Sciatic nerve (tissue), 2 donors: ENCODE results near the gene SLC39A11. TPM values are rescaled to one million over a fixed set of nuclear protein-coding genes. Genes with fewer than 3 reads are reported as not detected.
A peak's percentile ranks its signal among the peaks of the same experiment; 100 is the strongest.
"Not testable (repeated sequence)": the region's sequence is repeated elsewhere in the genome, so short reads cannot be mapped to it uniquely, and the experiment has no call there.

ENCODE experiments used
- ATAC-seq: fragments of 200-7000 bp; cut with Tn5 transposase; one replicate; pipeline ENCODE4 v1.9.1; 2020; ENCODE audit warnings: mild to moderate bottlenecking, moderate library complexity
- DNase-seq: peaks from one replicate; pipeline ENCODE4 v3.0.0-alpha.2; 2020; ENCODE audit warnings: low spot score
- intact Hi-C: fragments of 100-400 bp; cut with DNase I; formaldehyde crosslinking; loops from one replicate; pipeline ENCODE4 v1.14.2; 2022
- total RNA-seq: library from RNA; stranded (reverse); fragmentation: NEBNext Ultra II Directional; extraction: Animal tissue kit (Norgen Biotek cat#: 25700); gene quantifications from one replicate; pipeline ENCODE4 v1.2.1, GENCODE V29; 2021
- donor health status: DM: no; HTN: no; CAD: no.
- donor health status: DM: no; HTN: no; CAD: no.

The SLC39A11 gene
- total RNA-seq, 1 donor from 2014 or later, result 22.7 TPM

GRCh38 chr17:72708682-72709081 is 383.8 kb downstream of the SLC39A11 start:
- ATAC-seq, intact Hi-C loops, DNase-seq: not testable (repeated sequence)

- no peak for ATAC-seq
- intact Hi-C loops, result no loop called here
- no peak for DNase-seq
Measured at GRCh38 chr17:72707881-72708280, 384.6 kb downstream of the SLC39A11 start.

- intact Hi-C loops, result no loop called here
- DNase-seq, result no peak
- no peak for ATAC-seq
Measured at GRCh38 chr17:72706396-72706981, 386.0 kb downstream of the SLC39A11 start.

- intact Hi-C loops, result no loop called here
- ATAC-seq (no peak), DNase-seq (no peak)
Measured at GRCh38 chr17:72705905-72706395, 386.5 kb downstream of the SLC39A11 start.

- no peak for ATAC-seq
- DNase-seq, result no peak
- intact Hi-C loops, result no loop called here
Measured at GRCh38 chr17:72702998-72703397, 389.5 kb downstream of the SLC39A11 start.

GRCh38 chr17:72702136-72702735 is 390.3 kb downstream of the SLC39A11 start:
- DNase-seq, result no peak
- intact Hi-C loops, result no loop called here
- no peak for ATAC-seq

- intact Hi-C loops, result no loop called here
- ATAC-seq (no peak), DNase-seq (no peak)
Measured at GRCh38 chr17:72700226-72700625, 392.3 kb downstream of the SLC39A11 start.

GRCh38 chr17:72699545-72699944 is 392.9 kb downstream of the SLC39A11 start:
- intact Hi-C loops, result no loop called here
- peak; percentile 85 for ATAC-seq
- no peak for DNase-seq

GRCh38 chr17:72697602-72698146 is 394.8 kb downstream of the SLC39A11 start:
- intact Hi-C loops, result no loop called here
- ATAC-seq (peak; percentile 43), DNase-seq (no peak)

GRCh38 chr17:72696721-72697120 is 395.8 kb downstream of the SLC39A11 start:
- no peak for ATAC-seq
- intact Hi-C loops, result no loop called here
- DNase-seq, result no peak

- DNase-seq (no peak), ATAC-seq (no peak)
- intact Hi-C loops, result no loop called here
Measured at GRCh38 chr17:72696156-72696555, 396.3 kb downstream of the SLC39A11 start.

GRCh38 chr17:72693956-72694355 is 398.5 kb downstream of the SLC39A11 start:
- DNase-seq (no peak), ATAC-seq (no peak)
- intact Hi-C loops, result no loop called here

GRCh38 chr17:72693151-72693878 is 399.2 kb downstream of the SLC39A11 start:
- DNase-seq (no peak), ATAC-seq (no peak)
- intact Hi-C loops, result no loop called here

- DNase-seq (no peak), ATAC-seq (no peak)
- intact Hi-C loops, result no loop called here
Measured at GRCh38 chr17:72692676-72693075, 399.8 kb downstream of the SLC39A11 start.

GRCh38 chr17:72691586-72691985 is 400.9 kb downstream of the SLC39A11 start:
- intact Hi-C loops, result no loop called here
- ATAC-seq, result no peak
- DNase-seq, result no peak

- intact Hi-C loops, result no loop called here
- no peak for ATAC-seq
- no peak for DNase-seq
Measured at GRCh38 chr17:72691017-72691416, 401.5 kb downstream of the SLC39A11 start.

GRCh38 chr17:72687886-72688285 is 404.6 kb downstream of the SLC39A11 start:
- DNase-seq, result no peak
- intact Hi-C loops, result no loop called here
- no peak for ATAC-seq

- no peak for DNase-seq
- peak; percentile 3 for ATAC-seq
- intact Hi-C loops, result no loop called here
Measured at GRCh38 chr17:72684405-72685020, 408.0 kb downstream of the SLC39A11 start.

- intact Hi-C loops, result no loop called here
- DNase-seq (no peak), ATAC-seq (peak; percentile 90)
Measured at GRCh38 chr17:72683506-72684404, 408.7 kb downstream of the SLC39A11 start.
